ENCODE data around the gene GHITM.
"Not testable (repeated sequence)": the region's sequence is repeated elsewhere in the genome, so short reads cannot be mapped to it uniquely, and the experiment has no call there.

GHITM gene

DNA sequence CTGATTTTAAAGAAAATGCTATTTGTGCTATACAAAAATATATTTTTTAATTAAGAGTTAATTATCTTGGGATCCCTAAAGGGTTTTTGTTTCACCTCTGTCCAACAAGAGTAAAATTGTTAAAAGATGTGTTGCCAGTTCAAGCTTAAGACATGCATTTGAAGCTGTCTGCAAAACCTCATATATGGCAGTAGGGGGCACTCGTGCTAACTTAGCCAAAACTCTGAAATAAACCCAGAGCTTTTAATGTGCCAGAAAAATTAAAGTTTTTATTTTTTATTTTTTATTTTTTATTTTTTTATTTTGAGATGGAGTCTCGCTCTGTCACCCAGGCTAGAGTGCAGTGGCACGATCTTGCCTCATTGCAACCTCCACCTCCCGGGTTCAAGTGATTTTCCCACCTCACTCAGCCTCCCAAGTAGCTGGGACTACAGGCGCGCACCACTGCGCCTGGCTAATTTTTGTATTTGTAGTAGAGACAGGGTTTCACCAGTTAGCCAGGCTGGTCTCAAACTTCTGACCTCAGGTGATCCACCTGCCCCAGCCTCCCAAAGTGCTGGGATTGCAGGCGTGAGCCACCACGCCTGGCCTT, 8.8 kb downstream of the GHITM start:
- DNase-seq, result not testable (repeated sequence)

DNA sequence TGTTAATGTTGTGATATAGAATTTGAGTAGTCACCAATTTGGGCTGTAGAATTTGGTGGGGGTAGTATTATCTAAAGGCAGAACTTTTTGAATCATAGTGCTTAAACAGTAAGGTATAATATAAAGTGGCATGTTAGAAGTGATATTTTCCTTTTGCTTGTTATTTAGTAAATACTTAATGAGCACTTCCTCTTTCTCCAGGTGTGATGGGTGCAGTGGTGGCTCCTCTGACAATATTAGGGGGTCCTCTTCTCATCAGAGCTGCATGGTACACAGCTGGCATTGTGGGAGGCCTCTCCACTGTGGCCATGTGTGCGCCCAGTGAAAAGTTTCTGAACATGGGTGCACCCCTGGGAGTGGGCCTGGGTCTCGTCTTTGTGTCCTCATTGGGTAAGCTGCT, 10.5 kb downstream of the GHITM start:
- no peak for DNase-seq

DNA sequence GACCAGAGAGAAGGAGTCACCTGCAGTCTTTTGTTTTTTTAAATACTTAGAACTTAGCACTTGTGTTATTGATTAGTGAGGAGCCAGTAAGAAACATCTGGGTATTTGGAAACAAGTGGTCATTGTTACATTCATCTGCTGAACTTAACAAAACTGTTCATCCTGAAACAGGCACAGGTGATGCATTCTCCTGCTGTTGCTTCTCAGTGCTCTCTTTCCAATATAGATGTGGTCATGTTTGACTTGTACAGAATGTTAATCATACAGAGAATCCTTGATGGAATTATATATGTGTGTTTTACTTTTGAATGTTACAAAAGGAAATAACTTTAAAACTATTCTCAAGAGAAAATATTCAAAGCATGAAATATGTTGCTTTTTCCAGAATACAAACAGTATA, 13.5 kb downstream of the GHITM start:
- no peak for DNase-seq

DNA sequence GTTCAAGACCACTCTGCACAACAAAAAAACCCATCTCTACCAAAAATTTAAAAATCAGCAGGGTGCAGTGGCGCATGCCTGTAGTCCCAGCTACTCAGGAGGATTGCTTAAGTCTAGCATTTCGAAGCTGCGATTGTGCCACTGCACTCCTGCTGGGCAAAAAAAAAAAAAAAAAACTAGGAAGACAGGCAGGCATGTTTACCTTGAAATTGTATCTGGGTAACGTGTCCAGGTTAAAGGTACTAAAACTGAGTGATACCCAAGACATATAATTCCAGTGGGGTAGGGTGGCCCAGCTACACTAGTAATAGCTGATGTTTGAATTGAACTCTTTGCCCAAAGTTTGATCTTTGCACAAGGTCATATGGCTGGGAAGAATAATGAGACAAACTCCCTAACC, 16.2 kb downstream of the GHITM start:
- no peak for DNase-seq

DNA sequence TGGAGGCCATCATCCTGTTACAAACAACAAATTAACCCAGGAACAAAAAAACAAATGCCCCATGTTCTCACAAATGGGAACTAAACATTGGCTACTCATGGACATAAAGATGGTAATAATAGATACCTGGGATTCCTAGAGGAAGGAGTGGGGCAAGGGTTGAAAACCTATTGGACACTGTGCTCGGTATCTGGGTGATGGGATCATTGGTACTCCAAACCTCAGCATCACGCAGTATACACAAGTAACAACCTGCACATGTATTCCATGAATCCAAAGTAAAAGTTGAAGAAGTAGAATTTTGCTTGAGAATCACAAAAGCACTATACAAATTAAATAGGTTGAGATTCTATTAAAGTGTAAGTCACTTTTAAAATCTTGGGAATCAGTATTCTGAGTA, 16.7 kb downstream of the GHITM start:
- DNase-seq, result no peak

DNA sequence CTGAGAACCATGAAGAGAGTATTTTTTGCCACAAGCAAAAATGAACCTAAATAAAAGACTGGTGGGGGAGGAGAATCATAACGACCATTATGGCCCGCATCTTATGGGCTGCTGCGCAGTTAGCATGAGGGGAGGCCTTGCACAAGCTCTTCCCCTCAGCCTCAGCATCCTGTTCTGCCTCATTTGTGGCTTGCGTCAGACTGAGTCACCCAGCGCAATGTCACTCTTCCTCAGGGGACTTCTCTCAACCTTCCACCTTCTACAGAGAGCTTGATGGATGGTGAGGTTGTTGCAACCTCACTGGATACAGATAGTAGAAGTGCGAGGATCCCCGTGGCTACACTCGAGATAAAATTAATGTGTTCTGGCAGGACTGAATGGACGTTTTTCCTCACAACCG, 17.5 kb downstream of the GHITM start:
- DNase-seq, result no peak

DNA sequence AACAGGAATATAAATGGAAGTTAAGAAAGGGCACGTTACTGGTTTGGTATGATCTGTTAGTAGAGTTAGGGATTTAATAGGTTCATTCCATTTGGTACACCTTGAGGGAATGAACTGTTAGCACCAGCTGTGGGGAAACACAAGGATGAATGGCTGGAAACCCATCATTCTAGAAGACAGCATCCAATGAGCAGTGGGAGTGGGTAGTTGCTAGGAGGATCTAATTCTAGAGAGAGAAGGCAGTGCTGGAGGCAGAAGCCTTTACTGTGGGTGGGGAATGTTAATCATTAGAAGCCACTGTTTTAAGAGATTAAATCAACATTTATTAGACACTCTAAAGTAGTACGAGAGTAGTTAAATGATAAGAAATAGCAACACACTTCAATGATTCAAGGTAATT, 18.8 kb downstream of the GHITM start:
- no peak for DNase-seq

DNA sequence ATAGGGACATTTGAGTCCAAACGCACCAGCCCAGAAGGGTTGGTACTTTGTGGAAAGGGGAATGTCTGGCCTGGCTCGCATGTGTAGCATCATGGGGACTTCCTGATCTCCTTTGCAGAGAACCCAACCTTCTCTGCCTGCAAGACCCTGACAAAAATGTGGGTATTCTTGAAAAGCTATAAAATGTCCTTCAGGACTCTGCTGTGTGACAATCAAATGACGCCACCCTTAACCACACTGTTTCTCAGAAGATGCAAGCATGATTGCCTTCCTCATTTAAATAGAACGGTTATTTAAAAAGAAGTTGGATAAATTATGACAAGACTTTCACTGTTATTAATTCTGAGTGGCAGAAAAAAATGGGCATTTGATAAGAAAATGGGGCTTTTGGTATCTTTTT, 19.2 kb downstream of the GHITM start:
- no peak for DNase-seq

DNA sequence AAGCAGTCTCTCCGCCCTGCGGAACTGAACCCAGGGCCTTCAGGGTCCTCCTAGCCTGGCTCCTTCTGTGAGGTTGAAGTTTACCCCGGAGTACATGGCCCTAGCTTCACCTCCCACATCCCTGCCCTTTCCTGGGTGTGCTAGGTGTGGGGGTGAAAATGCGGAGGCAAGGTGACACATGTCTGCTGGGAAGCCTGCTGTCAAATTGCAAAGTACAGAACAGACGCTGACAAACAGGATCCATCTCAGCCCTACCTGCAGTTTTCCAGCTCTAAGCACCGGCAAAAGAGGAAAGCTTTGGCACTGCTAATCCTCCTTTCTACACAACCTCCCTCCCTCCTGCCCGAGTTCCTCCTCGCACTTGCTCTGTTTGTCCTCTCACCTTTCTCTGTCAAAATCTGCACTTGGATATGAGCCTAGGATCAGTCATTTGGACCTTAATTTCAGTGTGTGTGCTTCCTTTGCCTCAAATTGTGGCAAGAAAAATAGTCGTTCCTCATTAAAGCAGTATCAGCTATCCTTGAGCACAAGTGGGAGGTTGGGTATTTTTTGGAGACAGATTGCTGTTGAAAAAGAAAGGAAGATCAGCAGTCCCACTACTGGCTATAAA, 19.9 kb downstream of the GHITM start:
- DNase-seq, result no peak

DNA sequence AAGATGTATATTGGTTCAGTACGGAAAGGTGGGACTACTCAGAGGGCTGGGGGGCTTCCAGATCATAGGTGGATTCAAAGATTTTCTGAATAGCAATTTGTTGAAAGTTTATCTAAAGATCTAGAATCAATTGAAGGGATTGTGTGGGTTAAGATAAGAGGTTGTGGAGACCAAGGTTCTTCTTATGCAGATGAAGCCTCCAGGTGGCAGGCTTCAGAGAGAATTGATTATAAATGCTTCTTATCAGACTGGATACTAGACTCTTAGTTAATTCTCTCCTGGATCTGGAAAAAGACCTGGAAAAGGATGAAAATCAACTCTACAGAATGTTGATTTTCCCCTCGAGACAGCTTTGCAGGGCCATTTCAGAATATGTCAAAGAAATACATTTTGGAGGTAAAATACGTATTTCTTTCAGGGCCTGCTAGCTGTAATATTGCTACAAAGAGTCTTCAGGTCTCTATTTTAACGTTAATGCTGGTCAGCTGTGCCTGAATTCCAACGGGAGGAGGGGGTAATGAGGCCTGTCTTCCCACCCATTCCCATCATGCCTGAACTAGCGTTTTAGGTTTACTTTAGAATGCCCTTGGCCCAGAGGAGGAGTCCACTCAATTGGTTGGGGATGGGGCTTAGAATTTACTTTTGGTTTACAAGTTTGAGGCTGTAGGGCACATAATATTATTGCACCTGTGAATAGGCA, 21.5 kb downstream of the GHITM start:
- DNase-seq, result no peak

DNA sequence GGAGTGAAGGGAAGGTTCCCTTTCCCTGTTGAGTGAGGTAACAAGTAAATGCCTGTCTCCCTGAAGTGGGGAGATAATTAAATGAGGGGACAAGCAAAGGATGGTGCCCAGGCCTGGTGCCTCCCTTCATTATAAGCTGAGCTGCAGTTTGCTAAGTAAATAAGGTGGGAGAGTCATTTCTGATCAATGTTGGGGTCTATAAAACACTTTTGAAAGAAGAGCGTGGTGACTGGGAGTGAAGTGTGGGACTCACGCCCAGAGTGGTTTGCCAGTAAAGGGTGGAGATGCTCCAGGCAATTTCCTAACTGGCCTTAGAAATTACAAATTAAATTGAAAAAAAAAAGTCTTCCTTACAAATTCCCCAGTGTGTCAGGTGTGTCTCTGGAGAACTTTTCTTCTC, 24.7 kb downstream of the GHITM start:
- DNase-seq, result no peak

DNA sequence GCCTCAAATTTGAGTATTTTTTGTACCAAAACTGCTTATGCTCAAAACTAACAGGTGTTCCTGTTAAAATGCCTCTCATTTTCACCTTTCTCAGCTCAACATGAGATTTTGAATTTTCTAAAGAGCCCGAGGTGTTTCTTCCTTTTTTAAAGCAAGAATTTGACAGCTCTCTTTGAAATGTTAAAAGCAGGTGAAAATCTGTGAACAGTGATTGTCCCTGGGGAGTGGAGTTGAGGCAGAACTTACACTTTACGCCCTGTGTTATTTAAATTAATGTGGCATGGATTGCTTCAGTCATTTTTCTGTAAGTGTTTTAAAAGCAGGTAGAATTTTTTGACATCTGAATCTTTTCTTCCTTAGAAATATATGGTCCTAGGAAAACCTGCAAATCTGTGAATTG, 25.1 kb downstream of the GHITM start:
- DNase-seq, result no peak

DNA sequence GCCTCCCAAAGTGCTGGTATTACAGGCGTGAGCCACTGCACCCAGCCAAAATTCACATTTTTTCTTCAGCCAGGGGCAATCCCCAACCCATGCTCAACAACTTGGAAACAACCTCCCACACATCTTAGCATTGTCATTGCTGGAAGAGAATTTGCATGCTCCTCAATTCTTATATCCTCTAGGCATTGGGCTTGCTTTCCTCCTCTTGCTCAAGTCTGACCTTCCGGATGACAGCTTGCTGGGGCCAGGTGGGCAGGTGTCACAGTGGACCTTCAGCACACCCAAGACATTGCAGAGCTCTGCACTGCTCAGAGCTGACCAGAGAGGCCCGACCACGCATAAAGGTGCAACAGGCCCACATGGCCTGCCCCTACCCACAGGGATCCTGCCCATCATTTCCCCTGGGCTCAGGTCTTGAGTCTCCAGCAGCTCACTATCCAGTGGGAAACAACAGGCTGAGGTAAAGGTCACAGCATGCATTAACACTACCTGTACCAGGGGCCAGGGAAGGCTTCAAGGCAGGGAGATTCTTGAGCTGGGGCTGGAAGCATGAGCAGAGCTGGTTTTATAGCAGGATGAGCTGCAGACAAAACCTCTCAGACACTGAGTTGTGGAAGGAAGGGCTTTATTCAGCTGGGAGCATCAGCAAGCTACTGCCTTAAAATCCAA, 27.4 kb downstream of the GHITM start:
- DNase-seq, result no peak

DNA sequence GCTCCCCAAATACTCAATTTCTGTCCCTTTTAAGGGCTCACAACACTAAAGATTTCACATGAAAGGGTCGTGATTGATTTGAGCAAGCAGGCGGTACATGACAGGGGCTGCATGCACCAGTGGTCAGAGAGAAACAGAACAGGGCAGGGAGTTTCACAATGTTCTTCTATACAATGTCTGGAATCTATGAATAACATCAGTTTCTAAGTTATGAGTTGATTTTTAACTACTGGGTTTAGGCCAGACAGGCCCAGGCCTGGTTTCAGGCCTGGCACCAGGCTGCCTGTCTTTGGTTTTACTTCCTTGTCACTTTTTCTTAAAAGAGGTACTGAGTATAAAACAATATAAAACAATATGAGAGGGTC, 28.0 kb downstream of the GHITM start:
- DNase-seq, result not testable (repeated sequence)

DNA sequence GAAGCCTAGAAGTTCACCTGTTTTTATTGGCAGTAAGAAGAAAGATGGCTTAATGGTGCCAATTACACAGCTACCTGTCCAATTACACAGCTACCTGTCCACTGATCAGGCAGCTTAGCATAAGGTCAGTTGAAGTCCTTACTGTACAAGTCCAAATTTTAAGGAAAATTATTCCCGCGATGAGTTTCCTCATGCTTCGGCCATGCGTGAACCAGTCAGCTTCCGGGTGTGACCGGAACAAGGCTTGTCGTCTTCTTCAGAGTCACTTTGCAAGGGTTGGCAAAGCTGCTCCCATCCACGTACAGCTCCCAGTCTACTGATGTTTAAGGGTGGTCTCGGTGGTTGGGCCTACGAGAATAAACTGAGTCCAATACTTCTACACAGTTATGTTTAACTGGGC, 29.1 kb downstream of the GHITM start:
- not testable (repeated sequence) for DNase-seq

DNA sequence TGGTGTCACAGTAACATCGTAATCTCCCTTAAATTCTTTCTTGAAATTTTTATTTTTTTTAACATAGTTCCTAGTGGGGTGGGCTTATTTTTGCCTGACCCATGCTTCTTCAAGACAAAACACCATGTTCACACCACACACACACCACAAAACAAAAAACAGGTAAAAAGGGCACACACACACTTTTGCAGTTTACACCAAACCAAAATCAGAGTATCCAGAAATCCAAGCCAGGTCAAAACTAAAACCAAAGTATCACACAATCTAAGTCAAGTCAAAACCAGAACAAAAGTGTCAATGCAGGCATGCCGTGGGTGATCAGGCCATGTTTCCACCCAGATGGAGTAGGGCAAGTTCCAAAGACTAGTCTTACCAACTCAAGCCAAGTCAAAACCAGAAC, 31.9 kb downstream of the GHITM start:
- DNase-seq, result not testable (repeated sequence)

DNA sequence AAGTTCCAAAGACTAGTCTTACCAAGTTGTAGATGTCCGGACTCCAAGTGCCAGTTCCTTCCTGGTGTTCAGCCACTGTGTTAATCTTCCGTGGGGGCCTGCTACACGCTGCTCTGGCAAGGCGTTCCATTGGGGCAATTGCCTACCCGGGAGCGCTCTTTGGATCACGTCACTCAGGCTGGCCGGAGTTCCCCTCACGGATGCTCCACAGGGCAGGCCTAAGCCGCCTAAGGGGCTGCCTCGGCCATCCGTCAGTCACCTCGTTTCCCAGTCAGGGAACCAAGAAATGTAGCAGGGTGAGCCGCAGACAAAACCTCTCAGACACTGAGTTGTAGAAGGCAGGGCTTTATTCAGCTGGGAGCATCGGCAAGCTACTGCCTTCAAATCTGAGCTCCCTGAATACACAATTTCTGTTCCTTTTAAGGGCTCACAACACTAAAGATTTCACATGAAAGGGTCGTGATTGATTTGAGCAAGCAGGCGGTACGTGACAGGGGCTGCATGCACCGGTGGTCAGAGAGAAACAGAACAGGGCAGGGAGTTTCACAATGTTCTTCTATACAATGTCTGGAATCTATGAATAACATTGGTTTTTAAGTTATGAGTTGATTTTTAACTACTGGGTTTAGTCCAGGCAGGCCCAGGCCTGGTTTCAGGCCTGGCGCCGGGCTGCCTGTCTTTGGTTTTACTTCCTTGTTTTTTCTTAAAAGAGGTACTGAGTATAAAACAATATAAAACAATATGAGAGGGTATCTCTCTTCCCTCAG, 32.6 kb downstream of the GHITM start:
- not testable (repeated sequence) for DNase-seq

DNA sequence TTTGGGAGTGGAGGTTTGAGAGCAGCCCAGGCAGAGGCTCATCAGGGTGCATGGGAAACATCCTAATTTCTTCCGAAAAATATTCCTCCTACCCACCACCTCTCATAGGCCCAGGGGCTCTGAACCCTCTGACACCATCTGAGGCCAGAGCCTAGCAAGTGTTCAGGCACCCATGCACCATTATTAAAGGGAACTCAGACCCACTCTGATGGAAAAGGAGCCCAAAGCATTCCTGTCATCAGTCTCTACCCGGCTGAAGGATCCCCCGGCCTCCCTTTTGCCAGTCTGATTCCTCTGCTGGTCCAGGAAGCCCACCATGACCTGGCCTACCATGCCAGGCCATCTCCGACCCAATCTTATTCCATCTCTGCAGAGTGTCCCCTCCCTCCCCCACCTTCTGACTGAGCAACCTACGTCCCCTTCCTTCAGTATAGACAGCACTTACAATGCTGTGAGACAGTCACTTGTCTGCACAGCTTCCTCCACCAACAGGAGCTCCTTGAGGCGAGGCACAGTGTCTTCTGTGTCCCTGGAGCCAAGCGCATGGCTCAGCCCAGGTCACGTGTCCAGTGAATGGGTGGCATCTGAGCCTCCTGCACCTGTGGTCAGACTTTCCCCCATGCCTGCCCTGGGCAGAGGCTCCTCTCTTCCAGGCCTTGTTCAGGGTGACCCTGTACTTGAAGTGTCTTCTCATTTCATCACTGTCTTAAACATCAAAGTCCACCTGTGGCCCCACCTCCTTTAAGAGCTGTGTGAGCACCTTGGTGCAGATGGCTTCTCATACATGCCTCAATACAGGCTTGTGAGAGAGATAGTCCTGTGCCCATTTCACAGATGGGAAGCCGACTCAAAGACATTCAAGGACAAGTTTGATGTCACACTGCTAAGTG, 33.4 kb downstream of the GHITM start:
- DNase-seq, result no peak

DNA sequence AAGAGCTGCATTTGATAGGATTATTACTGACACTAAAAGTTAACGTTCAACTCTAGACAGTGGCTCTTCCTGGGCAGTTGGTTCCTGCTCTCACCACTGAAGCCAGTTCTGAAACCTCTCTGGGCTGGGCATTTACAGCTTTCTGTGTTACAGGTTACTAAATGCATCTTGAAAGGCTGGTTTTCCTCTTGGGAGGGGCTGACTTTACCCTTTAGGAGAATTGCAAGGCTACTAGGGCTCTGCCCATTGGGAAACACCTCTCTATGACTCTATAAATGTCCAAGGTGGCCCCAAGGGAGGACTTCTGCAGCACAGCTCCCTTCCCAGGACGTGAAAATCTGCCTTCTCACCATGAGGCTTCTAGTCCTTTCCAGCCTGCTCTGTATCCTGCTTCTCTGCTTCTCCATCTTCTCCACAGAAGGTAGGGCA, 34.2 kb downstream of the GHITM start, which contains the start of gene GPR15LG:
Gene GPR15LG (plus strand): TSS at position 301 of the 429 bp plus-strand sequence. CDS start 51 bp downstream, at position 352.
- no peak for DNase-seq

DNA sequence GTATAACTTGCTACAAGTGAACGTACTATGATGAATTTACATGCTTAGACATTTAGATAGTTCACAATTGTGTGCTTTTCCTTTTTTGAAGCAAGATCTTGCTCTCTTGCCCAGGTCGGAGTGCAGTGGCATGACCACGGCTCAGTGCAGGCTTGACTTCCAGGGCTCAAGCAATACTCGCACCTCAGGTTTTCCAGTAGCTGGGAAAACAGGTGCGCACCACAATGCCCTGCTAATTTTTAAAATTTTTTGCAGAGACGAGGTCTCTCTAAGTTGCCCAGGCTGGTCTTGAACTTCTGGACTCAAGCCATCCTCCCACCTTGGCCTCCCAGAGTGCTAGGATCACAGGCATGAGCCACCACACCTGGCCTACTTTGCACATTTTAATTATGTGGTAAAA, 36.1 kb downstream of the GHITM start:
- DNase-seq, result no peak

DNA sequence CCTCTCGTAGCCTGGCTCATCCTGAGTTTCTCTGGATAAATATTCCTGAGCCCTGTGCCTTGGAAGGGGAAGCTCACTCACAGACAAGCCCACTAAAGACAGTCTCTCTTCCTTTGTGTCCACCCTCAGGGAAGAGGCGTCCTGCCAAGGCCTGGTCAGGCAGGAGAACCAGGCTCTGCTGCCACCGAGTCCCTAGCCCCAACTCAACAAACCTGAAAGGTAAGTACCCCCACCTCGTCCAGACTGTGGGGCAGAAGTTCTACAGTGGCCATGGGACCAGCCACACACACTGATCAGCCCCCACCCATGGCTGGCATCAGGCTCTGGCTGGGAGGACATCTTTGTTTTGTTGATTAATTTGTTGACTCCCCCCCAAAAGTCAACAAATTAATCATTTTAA, 37.0 kb downstream of the GHITM start:
- no peak for DNase-seq

DNA sequence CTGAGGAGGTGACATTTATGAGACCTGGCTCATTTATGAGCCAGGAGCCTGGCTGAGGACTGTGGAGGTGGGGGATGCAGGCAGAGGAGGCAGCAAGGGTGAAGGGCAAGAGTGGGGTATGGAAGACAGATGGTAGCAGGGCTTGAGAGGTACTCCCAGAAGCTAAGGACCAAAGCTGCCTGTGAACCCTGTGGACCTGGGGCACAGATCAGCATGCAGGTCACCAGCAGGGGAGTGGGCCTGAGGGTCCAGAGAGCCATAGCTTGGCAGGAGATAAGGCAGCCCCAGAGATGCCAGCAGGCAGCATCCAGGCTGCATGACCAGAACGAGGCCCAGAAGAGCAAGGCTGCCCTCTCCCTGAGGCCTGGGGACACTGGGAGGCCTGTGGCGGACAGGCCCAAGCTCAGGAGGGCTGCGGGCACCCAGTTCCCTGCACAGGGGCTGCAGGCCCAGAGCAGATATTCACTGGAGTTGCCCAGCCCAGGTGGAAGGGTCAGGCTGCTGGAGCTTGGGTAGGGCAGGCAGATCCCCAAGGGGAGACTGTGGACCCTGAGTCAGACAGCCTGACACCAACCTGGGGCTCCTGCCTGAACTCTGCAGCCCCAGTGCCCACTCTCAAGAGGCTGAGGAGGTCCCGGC, 37.6 kb downstream of the GHITM start:
- DNase-seq, result no peak

All from NCI-H2171 (cell line).